Measurements from ENCODE around the gene UNC5C.

UNC5C gene

DNA sequence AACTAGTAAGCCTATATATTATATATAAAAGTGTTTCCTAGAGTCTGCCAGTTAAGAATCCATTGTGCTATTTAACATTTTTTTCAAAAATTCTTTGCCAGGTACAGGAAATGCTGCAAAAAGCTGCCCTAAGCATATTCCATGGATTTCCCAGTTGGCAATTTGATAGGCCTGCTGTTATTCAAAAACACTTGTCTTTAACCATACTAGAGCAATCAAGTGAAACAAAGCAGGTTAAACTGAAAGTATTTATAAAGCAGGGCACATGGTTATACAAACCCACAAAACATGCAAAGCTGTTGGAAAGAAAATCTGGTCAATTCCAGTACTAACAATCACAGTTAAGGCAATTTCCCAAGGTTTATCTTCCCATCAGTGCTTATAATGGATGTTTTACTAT lies 159.9 kb downstream of the UNC5C start:
- no peak for DNase-seq

DNA sequence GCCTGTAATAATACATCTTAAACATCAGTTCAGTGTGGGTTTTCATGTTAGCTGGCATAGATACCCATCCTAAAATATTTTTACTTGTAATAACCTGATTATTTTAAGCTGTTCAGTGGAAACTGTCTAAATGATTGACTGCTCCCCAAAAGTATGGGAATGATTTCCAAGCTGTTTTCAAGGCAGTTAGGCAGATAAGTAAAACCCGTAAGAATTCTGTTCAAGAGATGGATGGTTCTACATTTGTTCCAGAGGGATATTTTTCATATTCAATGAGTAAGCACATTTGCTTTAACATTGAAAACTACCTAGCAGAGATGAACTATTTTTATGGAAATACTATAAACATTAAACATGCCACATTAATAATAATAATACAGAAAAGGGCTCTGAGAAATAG lies 161.1 kb downstream of the UNC5C start:
- no peak for DNase-seq

DNA sequence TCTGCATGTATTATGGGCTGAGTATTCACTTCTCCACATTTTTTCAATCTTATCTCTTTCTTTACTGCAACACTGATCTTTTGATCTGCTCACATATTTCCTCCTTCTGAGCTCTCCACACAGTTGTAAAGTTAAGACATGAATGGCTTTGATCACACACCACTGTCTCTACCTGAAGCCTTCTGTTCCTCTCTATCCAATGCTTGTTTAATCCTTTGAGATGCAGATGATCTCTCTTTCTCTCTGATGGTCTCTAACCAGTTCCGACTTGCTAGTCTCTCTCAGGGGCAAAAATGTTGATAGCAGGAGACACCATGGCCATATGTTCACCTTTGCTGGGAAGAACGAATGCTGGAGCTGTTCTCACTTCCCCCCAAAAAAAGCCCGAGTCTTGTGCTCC lies 162.4 kb downstream of the UNC5C start:
- DNase-seq: no peak

DNA sequence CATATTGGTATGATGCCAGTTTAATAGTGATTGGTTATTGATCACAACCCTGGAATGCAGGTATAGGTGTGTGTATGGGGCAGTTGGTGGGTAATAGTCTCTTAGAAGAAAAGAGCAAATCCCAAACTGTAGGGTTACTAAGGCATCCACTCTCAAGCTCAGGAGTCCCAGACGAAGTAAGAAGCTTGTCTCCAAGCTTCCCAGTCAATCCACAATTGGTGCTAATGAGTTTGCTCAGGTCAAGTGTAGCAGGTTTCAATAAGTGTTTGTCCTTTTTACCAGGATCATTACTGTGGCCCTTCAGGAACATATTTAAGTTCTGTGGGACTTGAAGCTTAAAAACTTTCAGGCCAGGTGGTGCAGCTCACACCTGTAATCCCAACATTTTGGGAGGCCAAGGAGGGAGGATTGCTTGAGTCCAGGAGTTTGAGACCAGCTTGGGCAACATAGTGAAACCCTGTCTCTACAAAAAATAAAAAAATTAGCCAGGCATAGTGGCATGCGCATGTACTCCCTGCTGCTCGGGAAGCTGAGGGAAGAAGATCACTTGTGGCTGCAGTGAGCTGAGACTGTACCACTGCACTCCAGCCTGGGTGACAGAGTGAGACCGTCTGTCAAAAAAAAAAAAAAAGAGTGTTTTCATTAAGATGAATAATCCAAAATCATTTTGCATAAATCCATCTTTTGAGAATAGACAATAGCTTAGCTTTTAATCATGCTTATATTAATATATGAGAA lies 166.8 kb downstream of the UNC5C start:
- no peak for DNase-seq

DNA sequence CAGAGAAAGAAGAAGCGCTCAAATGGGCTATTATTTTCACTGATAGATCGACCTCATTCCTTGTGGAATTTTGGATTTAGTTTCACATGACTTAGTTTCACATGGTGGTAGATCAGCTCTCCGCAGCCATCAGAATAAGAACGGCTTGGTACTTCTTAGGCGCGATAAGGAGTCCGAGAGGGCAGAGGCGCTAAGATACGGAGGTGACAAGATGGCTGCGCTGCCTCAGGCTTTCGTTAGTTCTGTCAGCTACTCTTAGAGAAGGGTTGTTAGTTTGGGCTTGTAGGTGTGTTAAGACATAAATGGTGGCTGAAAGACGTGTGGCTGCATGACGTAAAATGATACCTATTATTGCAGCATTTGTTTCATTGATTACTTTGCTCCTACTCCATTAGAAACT lies 169.1 kb downstream of the UNC5C start:
- DNase-seq: no peak

DNA sequence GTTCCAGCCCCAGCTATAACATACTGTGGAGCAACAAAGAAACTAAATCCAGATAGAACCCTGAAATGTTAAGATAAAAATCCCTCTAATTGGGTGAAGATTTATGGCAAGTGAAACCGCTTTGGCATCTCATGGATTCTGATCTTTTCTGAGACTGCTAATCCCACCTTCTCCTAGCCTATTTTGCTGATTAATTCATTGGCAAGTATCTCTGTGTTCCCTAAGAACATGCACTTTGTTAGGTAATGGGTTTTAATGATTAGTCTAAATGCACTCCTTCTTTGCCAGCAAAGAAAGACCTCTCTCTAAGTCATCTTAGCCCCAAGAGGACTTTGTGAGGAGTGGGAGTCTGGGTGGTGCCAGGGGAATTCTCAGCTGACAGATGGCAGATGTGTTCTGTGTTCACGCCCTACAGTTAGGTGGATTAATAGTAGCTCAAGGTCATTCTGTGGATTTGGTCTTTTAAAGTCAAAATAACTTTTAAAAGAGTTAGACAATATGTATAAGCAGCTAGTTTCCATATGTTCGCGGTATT lies 171.3 kb downstream of the UNC5C start:
- no peak for DNase-seq

DNA sequence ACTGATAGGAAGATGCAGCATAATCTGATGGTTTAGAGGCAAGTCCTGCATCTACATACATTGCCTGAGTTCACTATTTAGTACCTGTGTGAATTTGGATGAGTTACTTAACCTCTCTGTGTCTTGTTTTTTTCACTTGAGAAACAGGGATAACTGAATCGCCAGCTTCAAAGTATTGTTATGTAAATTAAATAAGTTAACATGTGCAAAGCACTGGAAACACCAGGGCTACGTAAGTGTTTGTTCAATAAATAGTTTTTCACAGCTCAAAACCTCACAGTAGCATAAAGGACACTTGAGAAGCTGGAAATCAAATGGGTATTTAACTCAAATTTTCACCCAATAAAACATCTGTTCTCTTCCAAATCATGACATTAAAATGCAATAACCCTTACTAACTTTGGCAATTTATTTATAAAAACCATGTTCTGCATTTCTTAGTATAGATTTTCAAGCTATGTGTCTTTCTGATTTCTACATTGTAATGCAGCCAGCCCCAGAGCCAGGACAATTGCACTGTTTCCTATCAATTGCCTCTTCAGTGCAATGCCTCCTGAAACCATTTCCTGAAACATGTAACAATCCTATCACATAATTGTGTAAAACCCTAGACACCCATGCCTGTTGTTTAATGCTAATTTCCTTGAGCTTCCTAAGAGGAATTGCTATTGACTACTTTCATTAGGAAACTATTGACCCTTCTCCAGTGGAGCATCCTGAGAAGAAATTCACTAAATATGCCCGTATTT lies 177.1 kb downstream of the UNC5C start:
- no peak for DNase-seq

DNA sequence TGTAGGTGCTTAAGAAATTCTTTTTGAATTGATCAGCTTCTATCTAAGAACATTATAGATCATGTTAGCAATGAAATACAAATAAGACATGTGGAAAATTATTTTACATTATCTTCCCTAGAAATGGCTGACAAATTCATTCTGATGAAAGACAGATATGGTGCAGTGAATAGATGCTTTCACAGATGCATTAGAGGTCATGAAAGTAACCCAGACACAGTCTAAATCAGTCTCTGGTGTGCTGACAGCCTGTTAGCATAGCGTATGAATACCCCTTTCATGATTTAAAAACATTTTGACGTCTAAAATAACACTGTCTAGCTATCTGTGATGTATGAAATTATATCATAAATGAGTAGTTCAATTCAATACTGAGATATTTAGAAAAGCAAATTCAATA lies 180.9 kb downstream of the UNC5C start:
- DNase-seq: no peak

DNA sequence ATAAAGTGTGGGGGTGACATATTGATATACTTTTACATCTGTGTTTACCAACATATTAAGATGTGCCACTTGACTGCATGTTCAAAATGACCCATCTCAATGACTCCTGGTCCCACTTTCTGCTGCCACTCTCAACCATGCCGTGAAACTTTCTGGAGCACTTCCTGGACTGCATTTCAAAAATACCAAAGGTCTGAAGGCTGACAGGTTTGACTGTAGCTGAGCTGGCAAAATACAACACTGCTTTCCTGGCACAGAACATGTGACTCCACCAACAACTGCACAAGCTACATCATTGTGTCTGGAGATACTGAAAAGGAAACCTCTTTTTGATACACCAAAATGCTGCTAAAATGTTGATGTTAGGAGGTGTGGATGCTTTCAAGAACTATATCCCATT lies 184.8 kb downstream of the UNC5C start:
- no peak for DNase-seq

DNA sequence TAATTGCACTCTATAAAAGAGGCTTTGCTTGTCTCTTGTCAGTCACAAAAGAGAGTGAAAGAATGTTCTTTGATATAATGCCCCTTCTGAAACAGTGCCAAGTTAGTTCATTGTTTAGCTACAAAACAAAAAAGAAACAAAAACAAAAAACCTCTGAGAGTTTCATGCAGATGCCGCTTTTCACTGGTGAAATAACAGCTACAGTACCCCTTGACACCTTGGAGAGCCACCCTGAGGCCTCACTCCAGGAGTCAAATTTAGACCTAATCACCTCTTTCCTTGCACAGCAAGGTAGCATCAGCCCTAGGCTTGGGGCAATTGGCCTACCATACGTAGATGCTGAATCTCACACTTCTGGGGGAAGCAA lies 185.2 kb downstream of the UNC5C start:
- DNase-seq: no peak

DNA sequence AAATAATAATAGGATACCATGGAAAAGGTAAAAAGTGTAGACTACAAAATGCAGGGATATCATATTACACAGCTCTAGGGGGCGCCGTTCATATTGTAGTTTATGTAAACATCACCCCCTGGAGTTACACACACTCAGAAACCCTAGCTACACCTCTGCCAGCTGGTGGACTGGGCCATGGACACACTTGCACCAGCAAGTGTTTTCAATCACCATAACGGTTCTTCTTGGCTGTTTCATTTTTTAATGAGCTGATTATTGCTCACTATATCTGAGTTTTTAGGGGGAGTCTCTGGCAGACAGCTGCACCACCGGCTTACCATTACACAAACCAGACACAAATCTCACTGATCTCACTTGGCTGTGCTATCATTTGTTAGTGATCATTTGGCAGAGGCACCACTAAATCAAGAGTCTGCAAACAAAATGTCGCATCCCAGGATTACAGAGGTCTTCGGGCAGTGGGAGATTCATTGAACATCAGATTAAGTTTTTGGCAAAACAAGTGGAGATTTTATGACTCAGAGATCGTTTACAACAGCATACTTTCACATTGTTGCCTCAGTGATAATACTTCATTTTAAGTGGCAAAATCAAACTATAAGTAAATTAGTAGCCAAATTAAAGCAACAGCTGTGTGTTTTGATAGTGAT lies 185.7 kb downstream of the UNC5C start:
- no peak for DNase-seq

DNA sequence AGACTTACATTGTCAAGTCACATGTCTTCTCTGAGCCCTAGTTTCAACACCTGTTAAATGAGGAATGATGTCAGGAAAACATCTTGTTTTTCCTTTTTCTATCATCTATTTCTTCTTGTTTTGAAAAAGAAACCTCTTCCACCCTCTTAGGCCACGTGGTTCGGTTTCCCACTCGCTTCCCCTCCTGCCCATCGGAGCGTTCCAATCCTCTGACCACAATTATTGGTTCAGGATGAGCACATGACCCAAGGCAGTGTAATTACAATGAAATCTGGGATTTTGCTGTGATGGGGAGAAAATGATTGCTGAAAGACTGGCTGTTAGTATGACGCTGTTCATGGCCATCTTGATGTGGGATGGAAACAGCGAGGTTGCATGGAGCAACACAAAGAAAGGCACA lies 186.7 kb downstream of the UNC5C start:
- DNase-seq: no peak

DNA sequence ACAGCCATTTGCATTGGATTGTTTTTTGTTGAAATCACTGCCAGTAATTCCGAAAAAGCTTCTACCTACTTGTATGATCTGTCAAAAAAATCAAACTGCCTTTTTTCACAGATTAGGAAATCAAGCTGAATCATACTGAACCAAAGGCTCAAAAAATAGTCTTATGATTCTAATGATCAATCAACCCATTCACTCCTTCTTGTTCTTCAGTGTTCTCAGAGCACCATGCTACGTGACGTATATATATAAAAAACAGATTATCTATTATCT lies 187.1 kb downstream of the UNC5C start:
- DNase-seq: no peak

DNA sequence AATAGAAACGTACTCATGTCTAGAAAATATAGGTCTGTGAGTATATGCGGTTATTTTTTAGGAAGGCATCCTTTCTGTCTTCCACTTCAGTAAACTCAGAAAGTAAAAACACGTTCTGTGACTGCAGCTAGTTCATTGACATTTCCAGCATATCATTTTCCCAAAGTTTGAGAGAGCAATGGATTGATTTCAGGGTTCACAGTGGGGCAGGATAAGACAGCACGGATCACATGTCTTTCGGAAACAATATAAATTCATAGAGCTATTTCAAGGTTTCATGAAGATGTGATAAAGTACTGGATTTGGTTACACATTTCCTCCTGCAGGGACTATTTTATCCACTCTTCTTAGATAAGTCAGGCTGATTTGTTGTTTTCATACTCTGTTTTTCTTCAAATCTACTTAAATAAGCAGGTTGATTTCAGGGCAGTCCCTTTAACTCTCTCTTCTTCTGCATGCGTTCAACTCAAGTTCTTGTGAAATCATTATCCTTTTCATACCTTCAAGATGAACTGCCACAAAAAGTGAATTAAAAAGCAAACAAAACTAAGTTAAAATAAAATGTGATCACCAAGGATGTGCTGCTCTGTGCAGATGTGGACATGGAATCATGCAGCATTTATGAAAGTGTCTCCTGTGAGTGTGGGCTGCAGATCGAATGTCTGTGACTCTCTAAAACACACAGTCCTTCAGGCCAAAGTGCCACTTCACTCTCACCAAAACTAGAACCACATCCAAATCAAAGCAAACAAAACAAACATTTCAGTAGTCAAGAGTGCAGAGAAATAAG lies 187.7 kb downstream of the UNC5C start:
- no peak for DNase-seq

DNA sequence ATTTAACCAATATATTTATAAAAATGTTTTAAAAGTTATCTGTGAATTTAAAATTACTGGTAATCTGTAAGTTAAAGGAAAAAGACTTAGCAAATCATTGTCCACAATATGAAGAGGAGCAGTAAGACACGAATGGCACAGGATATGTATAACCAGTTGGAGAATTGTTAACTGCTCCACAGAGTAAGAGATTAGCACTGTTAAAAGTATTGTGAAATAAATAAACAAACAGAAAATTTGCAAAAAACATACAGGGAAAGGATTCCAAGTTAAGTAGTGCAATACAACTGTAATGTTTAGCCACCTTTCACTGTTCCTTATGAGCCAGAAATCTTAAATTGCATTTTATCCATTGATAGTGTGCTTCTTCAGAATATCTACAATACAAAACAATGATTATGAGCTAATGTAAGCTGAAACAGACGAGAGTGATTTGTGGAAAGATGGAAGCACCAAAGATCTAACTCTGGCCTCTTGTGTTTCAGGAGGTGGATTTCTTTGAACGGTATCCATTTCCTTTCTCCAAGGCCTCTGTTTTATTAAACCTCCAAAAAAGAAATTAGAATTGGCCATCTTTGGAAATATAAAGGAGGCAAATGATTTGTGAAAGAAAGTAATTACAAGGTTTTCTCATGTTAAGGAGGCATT lies 188.4 kb downstream of the UNC5C start:
- no peak for DNase-seq

DNA sequence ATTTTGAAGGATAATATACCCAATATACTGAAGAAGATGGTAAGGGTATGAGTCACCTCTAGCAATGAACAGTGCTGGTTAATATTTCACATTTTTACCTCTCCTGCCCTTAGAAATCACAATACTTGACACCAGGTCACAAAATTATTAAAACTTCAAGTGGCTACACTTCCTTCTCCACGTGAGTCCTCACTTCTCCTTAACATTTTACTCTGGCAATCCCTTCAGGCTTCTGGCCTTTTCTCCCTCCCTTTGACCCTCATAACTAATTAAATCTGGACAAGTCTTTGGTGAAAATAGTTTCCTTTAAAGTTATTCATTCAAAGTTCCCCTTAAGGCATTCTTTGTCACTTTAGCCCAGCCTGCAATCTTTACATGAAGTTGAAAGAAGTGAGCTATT lies 190.4 kb downstream of the UNC5C start:
- no peak for DNase-seq

DNA sequence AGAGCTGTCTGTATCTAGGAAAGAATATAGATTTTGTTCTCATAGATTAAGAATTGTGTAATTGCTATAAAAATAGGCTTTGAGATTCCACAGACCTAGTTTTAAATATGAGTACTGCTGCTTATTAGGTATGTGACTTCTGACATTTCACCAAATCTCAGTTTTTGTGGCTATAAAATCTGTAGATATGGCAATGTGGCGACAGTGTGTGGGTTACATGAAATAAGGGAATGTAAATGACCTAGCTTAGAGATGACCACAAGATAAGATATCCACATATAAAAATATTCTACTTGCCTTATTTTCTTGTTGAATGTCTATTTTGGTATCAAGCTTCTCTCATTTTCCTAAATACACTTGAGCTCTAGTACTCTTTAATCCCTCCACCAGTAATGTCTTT lies 193.8 kb downstream of the UNC5C start:
- DNase-seq: no peak

DNA sequence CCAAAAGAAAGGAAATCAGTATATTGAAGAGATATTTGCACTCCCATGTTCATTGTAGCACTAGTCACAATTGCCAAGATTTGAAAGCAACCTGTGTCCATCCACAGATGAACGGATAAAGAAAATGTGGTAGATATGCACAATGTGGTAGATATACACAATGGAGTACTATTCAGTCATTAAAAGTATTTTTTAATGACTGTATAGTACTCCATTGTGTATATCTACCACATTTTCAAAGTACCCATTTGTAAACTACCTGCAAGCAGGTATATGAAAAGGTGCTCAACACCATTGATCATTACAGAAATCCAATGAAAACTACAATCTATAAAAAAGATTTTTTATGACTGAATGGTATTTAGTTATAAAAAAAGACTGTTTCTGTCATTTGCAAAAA lies 200.4 kb downstream of the UNC5C start:
- DNase-seq: no peak

DNA sequence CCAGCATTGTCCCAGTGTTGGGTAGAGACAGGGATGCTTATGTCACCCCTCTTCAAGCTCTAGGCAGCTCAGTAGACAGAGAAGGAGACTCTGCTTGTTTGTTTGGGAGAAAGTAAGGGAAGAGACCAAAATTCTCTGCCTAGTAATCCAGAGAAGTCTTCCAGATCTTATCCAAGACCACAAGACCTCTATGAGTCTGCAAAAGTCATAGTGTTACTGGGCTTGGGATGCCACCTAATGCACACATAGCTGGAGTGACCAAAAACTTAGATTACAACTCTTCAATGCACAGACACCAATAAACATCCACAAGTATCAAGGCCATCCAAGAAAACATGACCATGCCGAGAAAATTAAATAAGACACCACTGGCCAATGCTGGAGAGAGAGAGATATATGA lies 205.5 kb downstream of the UNC5C start:
- no peak for DNase-seq

DNA sequence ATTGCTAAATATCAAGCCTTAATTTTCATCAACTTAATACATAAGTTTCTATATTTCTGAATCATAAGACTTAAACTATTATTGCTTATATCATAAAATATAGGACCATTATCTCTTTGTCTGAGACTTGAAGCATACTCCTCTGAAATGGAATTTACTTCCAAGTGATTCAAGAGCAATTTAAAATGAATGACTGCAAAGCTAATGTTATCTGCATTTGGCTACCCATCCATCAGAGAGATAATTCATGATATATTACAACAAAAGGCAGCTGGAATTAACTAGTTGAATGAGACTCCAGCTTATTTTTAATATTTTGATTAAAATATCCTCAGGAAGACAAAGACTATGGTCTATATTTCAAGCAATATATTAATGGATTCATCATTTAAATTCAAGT lies 208.6 kb downstream of the UNC5C start:
- no peak for DNase-seq

DNA sequence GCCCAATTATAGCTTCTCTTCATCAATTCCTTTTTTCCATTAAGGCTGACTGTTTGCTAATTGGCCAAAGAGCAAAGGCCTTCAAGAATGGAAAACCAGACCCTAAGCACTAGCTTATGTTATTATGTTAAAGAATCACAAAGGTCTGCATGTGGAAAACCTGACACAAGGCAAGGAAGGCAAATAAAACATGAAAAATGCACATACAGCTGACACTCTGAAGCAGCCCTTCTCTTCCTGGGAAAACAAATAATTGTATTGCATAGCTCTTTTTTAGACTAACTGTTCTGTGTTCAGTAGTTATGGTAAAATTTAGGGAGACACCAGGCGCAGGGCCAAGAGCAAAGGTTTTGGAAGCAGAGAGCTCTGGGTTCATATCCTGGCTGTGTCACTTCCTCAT lies 223.1 kb downstream of the UNC5C start:
- no peak for DNase-seq

DNA sequence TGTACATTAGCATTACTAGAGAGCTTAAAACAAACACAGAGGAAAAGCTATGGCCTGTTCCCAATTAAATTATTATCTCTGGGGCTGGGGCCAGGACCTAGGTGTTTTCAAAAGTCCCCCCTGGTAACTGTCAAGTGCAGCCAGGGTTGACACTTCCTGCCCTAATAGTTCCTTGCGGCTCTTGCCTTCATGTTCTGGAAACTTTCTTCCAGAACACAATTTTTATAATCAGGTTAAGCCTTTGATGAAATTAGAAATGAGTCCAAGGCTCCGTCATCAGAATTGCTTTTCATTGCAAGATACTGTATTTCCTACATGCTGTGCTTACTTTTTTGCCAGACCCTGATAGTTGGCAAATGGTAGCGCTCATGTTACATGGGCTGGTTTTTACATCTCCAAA lies 229.6 kb downstream of the UNC5C start:
- DNase-seq: no peak

DNA sequence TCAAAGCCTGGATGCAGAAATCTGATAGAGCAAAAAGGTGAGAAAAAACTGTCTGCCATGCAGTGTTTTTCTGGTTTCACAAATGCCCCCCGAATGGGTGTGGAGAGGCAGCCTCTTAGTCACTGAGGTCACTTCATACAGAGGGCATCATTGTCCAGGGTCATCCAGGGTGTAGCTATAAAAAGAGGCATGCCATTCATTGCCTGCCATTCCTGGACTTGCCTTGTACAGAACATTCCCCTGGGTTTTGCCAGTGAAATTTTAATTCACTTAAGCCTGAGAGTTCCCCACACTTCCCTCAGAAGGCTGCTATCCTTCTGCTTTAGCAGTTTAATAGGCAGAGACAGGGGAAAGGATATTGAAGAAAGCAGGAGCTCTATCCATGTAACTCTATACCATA lies 230.3 kb downstream of the UNC5C start:
- DNase-seq: no peak

Data from DMS79 treated with DMSO at 0.1 percent for 48 hours (cell line).